ENCODE measurements around the gene MAB21L4.

Gene MAB21L4

GRCh38 chr2:240925191-240925567 lies 29.2 kb upstream of the MAB21L4 start:
- DNase-seq = peak; percentile 52

DNA sequence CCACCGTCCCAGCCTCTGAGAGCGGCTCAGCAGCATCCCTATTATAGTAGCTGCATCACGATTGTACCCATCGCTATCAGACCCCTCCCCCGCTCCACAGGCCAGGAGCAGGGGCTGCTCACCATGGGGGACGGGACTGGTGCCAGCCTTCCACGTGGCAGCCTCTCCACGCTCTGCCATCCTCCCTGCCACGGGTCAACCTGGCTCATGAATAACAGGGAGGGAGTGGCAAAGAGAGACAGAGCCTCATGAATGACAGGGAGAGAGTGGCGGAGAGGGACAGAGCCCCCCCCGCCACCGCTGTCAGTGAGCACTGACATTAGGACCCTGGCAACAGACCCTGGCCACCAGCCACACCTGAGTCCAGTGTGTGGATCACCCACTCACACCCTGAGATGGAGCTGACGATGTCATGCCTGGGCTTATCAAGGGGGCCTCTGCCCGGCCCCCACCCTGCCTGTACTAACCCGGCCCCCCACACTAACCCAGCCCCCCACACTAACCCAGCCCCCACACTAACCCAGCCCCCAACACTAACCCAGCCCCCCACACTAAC lies 27.1 kb upstream of the MAB21L4 start:
- DNase-seq = peak; percentile 43

DNA sequence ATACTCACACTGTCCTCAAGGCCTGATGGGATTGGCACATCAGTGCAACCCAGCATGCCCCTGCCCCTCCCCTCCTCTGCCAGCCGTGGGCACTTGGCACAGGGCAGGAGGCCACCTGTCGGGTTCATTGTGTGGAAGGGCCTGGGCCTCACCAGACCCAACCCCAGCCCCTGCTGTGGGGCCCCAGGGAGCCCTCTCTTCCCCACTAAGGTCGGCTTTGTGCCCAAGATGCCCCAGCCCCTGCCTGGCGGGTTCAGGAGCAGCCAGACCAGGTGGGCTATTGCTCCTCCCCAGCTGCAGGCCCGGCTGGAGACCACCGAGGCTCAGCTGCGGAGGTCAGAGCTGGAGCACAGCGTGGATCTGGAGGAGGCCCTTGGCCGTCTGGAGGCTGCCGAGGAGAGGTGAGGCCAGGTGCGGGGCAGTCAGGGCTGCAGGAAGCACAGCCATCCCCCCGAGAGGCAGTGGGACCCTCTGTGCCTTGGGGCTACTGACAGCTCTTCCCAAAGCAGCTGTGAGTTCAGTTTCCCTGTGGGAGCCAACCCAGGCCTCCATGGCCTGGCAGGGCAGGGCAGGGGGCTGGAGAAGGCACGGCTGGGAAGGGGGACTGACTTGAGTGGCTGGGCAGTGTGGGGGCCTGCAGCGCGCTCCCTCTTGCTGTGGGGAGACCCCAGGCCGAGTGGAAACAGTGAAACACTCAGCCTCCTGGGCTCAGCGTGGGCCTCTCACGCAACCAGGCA lies 26.5 kb upstream of the MAB21L4 start:
- DNase-seq = peak; percentile 44

DNA sequence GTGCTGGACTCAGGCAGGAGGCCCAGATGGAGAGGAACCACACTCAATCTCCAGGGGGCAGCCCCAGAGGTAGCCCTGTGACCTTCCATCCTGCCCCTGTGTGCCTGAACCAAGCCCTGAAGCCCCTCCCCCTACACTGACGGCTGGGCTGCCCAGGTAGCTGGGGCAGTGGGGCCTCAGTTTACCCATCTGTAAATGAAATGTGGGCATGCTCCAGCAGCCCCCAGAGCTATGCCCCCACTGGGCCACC lies 26.0 kb upstream of the MAB21L4 start:
- DNase-seq = no peak

DNA sequence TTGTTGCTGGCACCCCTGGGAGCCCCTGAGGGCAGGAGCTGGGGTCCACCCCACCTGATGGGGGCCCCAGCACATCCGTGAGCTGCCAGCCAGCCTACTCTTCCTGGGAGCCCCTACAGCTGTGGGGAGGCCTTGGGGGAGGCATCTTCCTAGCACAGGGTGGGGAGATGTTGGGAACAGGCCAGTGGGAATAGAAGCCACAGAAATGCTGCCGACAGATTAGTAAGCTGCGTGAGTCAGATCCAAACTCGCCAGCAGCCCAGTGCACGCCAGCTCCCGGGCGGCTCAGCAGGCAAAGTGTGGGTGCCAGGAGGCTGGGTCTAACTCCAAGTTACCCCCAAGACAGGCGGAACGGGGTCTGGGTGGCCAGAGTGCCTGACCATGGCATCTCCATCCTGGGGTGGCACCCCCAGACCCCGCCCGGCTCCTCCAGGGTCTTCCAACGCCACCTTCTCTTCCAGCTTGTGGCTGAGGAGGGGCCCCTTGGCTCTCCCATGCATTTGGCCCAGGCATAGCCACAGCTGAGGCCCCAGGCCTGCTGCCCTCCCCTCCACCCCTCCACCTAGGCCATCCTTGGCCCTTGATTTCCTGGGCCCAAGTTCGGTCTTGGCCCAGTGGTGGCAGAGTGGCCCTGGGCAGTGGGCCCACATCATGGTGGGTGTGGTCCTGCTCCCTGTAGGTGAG lies 25.5 kb upstream of the MAB21L4 start:
- peak; percentile 48 for DNase-seq

DNA sequence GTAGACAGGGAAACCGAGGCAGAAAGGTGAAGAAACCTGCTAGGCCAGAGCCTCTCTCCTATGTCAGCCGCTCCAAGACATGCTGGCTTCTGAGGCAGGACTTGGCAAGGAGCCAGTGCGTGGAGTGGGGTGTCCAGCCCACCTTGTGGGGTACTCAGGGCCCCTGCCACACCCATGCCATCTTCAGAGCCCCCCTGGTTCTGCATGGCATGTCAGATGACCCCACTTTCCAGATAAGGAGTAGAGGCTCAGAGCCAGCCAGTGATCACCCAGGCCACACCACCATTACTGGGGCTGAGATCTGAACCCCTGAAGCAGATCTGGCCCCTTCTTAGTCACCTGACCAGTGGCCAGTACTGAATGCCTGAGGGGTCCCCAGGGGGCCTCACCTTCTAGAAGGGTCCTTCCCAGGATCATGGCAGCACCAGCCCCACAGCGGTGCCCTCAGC lies 24.9 kb upstream of the MAB21L4 start:
- DNase-seq = no peak

DNA sequence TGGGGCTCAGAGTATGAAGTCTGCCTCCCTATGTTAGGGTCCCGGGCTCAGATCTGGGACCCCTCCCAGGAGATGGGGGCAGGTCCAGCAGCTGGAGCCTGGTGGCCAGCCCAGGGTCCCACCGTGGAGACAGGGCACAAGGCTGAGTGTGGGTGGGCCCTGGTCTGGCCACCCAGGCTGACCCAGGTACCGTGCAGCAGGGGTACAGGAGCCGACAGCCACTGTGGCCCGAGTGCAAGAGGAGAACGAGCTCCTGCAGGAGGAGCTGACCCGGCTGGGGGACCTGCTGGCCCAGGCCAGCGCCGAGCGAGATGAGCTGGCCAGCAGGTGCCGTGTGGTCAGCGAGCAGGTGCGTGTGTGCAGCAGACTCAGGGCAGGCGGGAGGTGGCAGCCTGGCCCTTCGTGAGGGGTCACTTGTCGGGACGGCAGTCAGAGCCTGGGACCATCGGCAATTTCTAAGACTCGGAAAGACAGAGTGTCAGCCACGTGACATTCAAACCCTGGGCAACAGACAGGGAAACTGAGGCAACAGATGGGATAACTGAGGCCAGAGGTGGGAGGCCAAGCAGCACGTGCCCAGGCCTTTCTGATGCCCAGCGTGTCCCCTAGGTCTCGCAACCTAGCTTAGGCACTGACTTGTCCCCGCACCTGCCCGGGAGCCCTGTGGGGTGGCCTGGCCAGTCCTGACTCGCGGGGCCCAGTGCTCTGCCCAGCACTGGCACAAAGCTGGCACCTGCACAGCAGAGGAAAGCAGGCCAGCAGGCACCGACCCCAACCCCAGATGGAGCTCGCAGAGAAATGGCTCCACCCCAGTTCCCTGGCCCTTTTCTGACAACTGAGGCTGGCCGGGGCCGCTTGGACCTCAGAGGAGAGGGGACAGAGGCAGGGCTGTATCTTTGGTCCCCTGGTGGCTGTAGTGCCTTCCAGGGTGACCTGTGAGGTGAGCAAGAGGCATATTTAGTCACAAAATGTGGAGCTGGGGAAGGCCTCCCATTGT lies 24.1 kb upstream of the MAB21L4 start:
- peak; percentile 47 for DNase-seq

DNA sequence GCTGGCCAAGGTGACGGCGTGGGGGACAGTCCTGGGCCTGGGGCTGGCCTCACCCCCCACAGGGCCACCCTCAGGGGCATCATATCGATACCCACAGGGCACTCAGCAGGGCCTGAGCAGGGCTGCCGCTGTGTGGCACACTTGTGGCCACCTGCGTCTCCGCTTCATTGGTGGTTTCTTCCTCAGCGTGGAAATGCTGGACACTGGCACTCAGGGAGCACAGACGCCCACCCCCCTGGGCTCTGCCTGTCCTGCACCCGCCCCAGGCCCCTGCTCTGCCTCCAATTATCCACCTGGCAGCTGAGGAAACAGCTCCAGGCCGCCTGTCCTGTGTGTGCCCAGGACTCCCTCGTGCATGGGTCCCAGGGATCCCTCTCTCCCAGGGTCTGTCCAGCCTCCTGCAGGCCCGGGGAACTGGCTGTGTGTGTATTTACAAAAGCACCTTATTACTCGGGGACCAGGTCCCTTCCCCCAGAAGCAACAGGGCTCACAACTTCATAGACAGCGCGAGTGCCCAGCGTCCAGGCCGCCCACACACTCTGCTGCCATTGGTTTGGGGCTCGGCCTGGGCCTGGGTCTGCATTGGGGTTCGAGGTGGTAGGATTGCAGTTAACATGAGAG lies 23.3 kb upstream of the MAB21L4 start:
- DNase-seq = peak; percentile 28

GRCh38 chr2:240918258-240919091 lies 22.5 kb upstream of the MAB21L4 start:
- peak; percentile 45 for DNase-seq

GRCh38 chr2:240917684-240918257 lies 21.8 kb upstream of the MAB21L4 start:
- peak; percentile 46 for DNase-seq

DNA sequence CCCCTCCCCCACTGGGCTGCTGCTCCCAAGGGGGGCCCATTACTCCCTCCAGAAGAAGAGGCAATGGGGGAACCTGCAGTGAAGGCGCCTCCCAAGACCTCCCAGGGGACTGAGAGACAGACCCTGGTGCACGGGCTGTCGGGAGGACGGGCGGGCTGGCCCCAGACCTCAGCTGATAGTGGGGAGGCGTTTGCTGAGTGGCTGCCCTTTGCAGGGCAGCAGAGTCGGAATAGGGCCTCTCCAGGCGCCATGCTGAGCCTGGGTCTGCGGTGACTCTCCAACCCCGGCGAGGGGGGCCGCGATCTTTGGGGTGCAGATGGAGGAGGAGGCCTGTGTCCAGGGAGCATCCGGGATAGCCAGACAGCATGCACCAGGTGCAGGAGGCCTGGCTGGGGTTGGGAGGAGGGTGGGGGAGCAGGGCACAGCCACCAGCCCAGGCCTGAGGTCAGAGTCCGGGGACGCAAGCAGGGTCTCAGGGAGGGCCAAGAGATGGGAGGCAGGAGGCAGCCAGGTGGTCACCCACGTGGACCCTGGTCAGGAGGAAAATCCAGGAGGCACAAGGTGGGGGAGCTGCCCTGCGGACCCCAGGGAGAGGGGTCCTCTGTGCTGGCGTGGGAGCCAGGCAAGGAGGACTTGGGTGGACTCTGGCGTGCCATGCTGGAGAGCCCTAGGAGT lies 21.2 kb upstream of the MAB21L4 start:
- DNase-seq = peak; percentile 50

GRCh38 chr2:240916571-240917008 lies 20.6 kb upstream of the MAB21L4 start:
- no peak for DNase-seq

- no peak for DNase-seq
These were observed 19.8 kb upstream of the MAB21L4 start for GRCh38 chr2:240915526-240916341.

DNA sequence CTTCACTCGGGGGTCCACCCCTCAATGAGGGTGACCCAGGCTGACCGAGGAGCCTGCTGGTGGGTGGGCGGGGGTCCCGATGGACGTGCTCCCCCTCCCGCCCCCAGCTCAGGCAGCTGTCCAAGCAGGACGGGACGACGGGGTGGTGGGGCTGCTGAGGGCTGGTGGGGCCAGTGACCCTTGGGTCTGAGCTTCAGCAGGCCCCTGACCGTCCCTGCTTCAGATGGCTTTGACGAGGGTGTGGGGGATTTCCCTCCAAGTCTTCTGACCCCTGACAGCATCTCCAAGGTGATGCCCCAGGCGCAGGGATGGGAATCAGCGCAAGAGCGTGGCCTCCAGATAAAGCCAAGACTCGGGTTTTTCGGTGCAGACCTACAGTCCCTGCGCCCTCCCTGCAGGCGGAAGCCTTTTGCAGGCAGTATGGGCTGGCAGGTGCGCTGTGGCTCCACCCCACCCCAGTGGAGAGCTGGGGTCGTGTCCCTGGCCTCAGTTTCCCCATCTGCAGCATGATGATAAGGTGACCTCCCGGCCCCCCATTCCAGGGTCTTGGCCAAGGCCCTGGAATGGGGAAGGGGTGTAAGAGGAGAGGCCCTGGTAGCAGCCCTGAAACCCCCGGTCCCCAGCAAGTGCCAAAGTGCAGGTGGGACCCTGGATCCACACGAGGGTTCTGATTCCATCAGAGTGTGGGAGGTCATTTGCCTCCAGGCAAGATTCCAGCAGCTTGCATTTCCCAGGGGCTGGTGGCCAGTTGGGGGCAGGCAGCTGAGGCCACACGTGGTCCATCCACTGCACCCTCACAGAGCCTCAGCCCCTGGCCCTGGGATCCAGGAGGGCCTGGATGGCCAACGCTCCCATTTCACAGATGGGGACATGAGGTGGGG lies 18.9 kb upstream of the MAB21L4 start:
- DNase-seq = no peak

- peak; percentile 93 for DNase-seq
These were observed 18.1 kb upstream of the MAB21L4 start for GRCh38 chr2:240913810-240914644.

DNA sequence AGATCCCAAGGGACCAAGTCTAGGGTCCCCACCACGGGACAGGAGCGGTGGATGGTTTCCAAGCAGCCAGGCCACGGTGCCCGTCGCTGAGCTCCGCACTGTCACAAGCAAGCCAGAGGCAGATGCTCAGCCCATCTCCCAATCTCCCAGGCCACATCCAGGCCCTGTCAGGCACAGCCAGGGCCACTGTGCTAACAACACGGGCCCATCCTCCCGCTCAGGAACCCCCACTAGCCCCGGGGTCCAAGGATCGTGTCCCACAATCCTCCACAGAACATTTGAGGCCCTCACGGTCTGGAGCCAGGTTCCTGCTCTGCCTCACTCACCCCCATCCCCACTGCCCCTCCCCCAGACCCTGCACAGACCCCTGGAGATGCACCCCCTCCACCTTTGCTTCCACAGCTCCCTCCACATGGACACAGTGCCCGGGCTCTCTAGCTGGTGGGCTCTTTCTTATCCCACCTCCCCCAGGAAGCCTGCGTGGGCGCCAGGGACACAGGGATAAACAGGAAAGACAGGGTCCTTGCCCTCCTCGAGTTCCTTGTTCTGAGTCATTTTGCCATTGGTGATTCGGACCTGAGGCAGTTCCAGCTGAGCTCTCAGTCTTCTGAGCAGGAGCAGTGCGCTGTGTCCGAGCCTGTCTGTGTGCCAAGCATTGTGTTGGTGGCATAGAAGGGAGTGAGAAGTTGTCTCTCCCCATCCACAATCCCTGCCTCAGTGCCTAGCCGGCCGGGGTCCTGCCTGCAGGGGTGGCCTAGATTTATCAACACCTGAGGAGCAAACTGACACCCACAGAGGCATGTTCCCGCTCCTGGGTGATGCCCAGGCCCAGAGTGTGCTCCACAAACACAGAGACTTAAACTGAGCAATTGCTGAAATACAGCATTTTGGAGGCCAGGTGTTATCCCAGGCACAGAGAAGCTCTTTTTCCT lies 17.2 kb upstream of the MAB21L4 start:
- DNase-seq = no peak

Measured in activated CD8-positive, alpha-beta memory T cell treated with anti-CD3 and anti-CD28 coated beads, Interleukin-2, amount 50 U/mL, for 48 hours (primary cell).